Measurements from ENCODE around the gene NXT1.

NXT1 gene

DNA sequence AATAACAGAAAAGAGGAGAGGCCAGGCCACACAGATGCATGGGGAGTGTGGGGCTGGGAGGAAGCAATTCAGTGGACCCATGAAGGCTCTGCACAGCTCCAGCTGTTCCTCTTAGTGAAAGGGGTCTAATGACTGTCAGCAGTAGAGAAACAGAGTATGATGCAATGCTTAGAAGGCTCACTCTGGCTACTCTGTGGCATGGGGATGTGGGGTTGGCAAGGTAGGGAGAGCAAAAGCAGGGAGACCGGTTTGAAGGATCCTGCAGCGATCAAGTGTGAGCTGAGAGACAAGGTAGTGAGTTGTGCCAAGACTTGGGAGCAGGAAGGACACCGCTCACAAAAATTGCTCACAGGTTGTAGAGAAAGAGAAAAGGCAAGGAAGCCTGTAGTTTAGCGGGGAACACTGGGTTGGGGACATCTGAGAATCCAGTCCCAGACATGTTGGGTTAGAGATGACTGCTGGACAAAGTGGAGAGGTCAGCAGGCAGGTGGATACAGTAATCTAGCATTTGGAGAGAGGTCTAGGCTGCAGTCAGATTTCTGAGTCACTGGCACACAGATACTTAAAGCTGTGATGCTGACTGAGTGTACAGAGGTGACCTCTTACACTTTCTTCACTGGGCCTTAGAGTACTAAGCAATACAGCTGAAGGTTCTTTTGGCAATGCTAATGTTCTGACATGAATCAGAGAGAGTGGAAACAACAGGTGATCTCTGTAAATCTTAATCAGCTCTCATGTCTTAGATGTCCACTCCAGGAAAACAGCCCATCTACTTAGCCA is 43.6 kb downstream of the NXT1 start:
- no peak for DNase-seq

DNA sequence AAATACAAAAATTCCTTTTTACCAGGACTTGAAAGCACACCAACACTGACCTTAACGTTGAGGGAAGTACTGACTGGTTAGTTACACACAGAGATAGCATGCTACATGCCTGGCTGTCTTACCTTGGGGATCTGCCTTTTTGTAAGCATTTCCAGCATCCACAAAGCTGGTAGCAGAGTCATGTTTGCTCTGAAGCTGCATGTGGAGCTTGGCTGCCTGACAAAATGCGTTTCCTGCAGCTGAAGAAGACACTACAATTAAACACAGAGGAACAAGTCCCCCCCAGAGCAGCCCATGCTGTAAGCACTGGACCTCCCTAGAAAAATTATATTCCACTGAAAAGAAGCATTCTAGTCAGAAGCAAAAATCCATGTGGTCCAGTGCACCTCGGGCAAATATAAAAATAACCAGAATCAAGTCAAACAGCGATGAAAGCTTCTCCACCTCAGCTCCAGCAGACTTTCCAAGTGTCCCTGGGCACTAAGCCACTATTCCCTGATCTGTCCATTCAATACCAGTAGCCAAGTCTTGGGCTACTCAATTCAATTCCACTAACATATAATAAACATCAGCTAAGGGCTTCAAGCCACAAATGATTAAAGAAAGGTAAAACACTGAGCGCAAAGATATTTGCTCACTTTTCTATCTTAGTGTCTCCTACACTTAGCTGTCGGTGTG is 46.5 kb downstream of the NXT1 start:
- DNase-seq = no peak

DNA sequence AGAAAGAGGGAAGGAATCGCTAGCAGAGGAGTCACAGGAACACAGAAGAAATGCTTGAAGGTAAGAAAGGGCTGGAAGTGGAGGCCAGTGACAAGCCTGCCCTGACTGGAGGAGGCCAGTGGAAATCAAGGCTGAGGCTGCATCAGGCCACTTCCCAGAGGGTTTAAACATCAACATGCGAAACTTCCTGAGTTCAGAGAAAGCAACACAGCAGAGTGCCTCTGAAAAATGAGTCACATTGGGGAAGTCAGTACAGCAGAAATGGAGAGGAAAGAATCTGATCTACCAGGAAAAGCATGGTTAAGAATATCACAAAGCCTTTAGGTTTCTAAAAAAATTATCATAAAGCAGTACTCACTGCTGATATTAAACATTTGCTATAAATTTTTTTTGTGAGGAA is 47.4 kb downstream of the NXT1 start:
- DNase-seq = no peak

DNA sequence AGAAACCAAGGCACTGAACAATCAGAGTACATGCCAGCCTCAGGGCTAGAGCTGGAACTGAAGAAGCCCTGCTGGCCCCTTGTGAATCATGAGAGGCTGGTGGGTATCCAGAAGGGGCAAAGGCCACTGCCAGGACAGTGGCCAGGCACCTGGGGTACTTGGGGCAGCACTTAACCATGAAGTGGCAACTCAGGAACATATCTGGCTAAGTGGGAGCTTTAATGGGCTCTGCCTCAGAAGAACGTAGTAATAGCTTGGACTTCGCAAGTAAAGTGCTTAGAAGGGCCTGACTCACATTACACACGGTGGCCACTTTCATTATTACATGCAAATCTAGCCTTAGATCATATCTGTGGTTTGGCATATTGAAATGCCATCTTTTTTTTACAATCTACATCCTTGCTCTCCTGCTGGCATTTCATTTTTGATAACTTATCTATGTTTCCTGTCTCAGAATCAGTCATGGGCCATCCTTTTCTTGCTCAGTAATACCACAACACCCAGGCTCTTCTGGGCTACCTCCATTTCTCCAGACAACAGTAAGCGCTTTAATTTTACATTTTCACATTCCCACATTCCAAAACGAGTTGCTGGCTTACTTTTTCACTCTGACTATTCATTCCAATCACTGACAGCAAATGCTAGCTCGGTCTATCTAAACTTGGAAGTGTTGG is 49.1 kb downstream of the NXT1 start:
- DNase-seq = no peak

DNA sequence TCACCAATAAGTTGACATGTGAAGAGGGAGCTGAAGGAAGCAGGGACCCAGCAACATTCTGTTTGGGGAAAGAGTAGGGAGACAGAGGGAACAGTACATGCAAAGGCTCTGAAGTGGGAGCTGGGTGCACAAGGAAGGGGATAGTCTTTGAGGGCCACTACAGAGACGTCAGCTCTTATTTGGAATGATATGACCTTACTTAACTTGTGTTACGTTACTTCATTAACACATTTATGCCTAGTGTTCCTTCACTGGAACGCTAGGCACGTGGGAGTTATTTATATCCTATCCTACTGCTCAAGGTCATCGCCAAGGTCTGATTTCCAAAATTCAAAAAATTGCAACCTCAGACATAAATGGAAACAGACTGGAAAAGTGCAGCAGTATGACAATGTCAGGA is 50.5 kb downstream of the NXT1 start:
- no peak for DNase-seq

- DNase-seq = no peak
These were observed 53.2 kb downstream of the NXT1 start for GRCh38 chr20:23403751-23404150.

DNA sequence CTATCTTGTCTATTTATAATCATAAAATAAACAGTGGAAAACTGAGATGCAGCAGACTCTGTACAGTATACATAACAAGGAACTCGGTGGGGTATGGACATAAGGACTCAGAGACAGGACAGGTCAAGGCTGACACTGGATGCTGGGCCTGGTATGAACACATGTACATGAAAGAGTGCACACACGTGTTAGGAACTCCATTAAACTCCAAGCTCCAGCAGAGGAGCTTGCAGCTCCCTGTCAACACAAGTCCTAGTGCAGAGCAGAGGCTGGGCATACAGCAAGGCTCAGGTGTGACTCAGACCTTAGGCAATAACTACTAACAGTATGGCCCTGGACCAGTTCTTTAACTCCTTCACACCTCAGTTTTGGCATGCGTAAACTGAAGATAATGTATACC is 53.6 kb downstream of the NXT1 start:
- DNase-seq = no peak

All from T1000 (cell line).